HG03460 (cell line): ENCODE measurements around the gene NELL1.

Source experiments
- ATAC-seq: cut with Tn5 transposase; IDR thresholded peaks from one replicate; pipeline ENCODE4 v1.9.1; 2021; ENCODE audit not compliant: unreplicated experiment

Gene NELL1

GRCh38 chr11:20962581-20962980 is 293.2 kb downstream of the NELL1 start:
- no peak for ATAC-seq

- no peak for ATAC-seq
Observed at GRCh38 chr11:20963596-20963995, 294.2 kb downstream of the NELL1 start.

- ATAC-seq, result no peak
Observed at GRCh38 chr11:20964985-20965384, 295.6 kb downstream of the NELL1 start.

- ATAC-seq, result no peak
Observed at GRCh38 chr11:20966489-20966888, 297.1 kb downstream of the NELL1 start.

GRCh38 chr11:20973940-20974559 is 304.7 kb downstream of the NELL1 start:
- no peak for ATAC-seq

- no peak for ATAC-seq
Observed at GRCh38 chr11:20980736-20981135, 311.4 kb downstream of the NELL1 start.

DNA sequence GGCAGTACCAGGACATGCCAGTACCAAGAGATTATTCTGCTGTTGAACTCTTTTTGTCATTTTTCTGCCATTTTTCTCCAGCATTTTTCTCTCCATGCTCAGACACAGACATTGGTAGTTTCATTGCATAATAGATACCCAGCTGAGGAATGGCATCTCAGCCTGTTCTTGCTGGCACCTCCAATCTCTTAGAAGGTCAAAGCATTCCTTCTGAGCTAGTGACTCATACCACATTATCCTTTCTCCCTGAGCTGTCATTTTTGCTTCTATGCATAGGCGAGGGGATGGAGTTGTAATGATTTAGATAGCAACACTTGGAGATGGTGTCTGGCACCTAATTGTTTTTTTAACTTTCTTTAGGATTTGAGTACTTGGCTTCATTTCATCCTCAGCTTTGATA is 321.1 kb downstream of the NELL1 start:
- no peak for ATAC-seq

- no peak for ATAC-seq
Observed at GRCh38 chr11:20991471-20991870, 322.1 kb downstream of the NELL1 start.

GRCh38 chr11:21007297-21007696 is 337.9 kb downstream of the NELL1 start:
- no peak for ATAC-seq

GRCh38 chr11:21018248-21018647 is 348.9 kb downstream of the NELL1 start:
- no peak for ATAC-seq

DNA sequence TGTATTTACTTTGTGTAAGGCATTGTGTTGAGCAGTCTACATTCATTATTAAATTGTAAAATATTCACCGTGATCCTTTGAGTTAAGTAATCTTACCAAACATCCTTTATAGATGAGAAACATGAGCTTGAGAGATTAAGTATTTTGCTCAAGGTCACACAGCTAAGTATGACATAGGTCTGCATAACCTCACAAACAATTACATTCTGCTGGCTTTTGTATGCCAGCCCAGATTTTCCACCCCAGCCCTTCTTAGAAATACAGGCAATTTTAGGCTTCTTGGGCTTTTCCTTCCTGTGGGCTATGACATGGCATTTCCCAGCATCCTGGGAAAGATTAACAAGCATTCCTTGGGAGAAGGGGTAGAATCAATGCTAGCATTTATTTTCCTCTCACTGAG is 357.3 kb downstream of the NELL1 start:
- ATAC-seq, result no peak

DNA sequence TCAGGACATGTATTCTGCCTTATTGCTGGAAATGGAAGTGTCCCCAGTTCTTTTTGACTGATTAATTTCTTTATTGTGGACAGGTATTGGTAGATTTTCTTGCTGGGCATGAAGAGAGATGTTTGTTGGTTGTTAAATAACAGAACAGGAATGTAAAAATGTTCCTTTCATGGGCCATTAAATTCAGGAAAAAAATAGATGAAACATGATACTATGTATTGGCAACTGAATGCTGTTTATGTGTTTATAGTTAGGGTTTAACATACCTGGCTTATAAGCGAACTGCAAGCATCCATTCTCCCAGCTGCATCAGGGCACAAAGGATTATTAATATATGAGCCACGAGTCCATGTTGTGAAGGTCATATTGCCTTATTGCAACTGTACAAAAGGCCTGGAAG is 368.5 kb downstream of the NELL1 start:
- ATAC-seq, result no peak

DNA sequence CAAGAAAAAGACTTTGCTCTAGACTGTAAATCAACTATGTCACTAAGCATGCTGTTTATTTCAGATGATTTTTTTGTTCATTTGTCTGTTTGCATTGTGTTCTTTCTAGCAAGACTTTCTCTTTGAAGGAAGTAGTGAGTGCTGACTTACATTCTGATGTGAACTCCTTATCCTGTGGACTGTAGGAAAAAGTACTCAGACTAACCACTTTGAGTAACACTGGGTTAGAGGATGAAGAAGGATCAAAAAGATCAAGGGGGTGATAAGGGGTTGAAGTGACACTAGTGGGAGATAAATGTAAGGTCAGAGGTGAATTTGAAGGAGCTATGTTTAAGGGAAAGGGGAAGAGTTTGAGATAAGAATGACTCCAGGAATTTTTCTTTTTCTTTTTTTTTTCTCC is 369.4 kb downstream of the NELL1 start:
- no peak for ATAC-seq

- no peak for ATAC-seq
Observed at GRCh38 chr11:21040630-21041029, 371.2 kb downstream of the NELL1 start.

DNA sequence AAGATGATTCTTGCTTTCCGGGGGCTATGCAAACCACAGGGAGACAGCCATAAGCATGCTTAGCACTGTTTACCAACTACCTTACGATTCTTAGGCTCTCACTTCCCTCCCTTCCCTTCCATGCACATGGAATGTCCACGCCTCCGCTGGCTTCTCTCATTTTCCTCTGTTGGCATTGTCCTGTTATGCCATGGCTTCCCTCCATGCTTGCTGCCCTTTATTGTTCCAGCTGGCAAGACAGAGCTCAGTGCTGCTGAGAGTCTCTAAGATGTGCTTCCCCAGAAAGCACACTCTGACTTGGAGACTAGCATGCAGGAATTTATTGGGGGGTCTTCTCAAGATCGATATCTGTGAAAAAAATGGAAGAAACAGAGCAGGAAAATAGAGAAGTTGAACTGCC is 379.2 kb downstream of the NELL1 start:
- no peak for ATAC-seq

- ATAC-seq, result no peak
Observed at GRCh38 chr11:21053466-21053865, 384.1 kb downstream of the NELL1 start.

GRCh38 chr11:21056644-21057043 is 387.3 kb downstream of the NELL1 start:
- ATAC-seq, result no peak

DNA sequence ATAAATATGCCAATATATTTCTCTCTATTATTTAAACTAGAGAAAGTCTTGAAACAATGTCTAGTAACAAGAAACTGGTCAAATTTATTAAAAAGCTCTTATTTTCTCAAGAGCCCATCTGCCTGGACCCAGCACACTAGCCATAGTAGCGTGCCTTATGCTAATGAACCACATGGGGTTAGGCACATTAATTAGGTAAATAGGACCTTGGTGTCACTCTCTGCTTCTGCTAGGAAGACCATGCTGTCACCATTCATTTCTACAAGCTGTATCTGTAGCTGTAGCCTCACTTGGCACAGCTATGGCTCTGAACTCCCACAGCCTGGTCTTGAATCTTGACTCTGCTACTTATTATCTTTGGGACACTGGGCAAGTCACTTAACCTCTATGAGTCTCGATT is 390.5 kb downstream of the NELL1 start:
- ATAC-seq, result no peak

DNA sequence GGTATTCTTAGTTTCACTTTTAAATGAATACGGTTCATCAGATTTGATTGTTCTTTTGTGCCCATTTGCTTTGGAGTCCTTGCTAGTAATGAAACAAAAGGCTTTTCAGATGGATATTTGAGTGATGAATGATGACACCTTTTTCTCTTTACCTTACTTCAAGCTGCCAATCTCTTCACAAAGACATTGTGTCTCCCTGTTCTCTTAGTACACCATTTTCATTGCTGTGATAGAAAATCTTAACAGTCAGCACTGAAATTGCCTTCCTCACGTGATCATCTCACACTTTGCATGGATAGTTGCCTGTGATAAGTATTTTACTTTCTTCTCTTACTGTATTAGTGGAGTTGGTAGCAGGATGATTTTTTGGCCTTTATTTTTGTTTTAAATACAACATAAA is 396.6 kb downstream of the NELL1 start:
- no peak for ATAC-seq

DNA sequence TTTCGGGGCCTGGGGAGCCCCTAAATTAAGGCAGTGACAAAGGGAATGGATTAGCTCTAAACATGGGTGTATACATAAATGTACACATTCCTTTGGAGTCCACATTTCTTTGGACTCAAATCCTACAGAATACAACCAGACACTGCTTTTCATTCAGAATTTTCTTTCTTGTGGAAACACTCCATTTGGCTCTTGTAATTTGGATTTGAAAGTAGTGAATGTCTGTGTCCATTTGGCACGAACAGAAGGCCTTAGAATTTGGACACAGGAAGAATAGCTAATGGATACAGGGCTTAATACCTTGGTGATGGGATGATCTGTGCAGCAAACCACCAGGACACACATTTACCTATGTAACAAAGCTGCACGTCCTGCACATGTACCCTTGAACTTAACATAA is 399.5 kb downstream of the NELL1 start:
- no peak for ATAC-seq

DNA sequence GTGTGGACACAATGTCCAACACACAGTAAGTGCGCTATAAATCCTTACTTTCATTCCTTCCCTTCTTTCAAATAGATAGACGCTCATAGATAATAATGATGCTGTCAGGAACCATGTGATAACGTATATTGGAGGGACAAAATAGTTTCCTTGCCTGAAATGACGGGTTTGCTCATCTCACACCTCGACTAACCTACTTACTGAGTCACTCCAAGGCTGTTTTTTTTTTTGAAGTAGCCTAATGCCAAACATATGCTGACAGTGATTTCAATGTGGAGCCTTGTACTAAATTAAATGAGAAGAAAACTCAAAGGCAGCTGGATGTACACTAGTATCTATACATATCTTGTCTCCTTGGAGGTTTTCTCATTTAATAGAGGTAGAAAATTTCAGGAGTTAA is 400.5 kb downstream of the NELL1 start:
- no peak for ATAC-seq

DNA sequence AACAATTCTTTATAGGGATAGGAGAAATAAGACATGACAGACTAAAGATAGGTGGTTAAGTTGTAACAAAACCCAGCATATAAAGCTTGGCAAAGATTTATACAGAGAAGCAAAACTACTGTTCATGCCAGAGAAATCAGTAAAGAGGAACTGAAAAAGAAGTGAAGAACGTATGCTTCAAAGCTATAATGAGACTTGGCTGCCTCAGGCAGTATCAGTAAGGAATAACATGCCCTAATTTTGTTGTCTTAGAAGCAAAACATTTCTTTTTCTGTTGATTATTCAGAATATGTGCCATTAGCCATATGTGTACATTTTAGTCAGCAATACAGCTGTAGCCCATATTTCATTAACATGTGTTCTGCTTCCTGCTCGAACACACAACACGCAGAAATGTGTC is 403.2 kb downstream of the NELL1 start:
- ATAC-seq, result peak; percentile 54

DNA sequence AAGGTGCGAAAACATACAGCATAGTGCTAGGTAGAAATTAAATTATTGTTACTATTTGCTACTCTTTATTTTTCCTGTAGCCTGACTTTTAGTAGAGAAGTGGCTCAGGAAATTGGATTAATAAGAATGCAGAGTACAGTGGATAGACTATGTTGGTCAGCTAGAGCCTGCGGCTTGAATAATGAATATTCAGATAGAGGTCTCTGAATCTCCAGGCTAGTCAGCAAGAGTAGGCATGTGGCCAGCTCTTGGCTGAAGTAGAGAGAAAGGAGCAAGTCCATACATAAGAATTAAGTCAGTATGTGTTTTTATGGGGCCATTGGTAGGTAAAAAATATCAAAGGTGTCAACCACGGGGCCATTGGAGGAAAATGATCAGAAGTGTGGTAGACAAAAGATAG is 413.5 kb downstream of the NELL1 start:
- ATAC-seq, result no peak

- no peak for ATAC-seq
Observed at GRCh38 chr11:21088930-21089329, 419.5 kb downstream of the NELL1 start.
